GM19438 (cell line): ENCODE results near the gene SF3A2.
"Not testable (repeated sequence)": the region's sequence is repeated elsewhere in the genome, so short reads cannot be mapped to it uniquely, and the experiment has no call there.

Source experiments
- ATAC-seq: cut with Tn5 transposase; IDR thresholded peaks from one replicate; pipeline ENCODE4 v1.9.1; 2021; ENCODE audit warnings: low read depth; ENCODE audit not compliant: unreplicated experiment

Gene SF3A2

GRCh38 chr19:2271234-2272103 is 34.8 kb downstream of the SF3A2 start:
- no peak for ATAC-seq

GRCh38 chr19:2273356-2274184 is 36.9 kb downstream of the SF3A2 start:
- ATAC-seq = no peak

- ATAC-seq = no peak
These were observed 37.6 kb downstream of the SF3A2 start for GRCh38 chr19:2274185-2274711.

GRCh38 chr19:2274931-2275535 is 38.4 kb downstream of the SF3A2 start:
- ATAC-seq = no peak

GRCh38 chr19:2275588-2276428 is 39.2 kb downstream of the SF3A2 start:
- no peak for ATAC-seq

- ATAC-seq = no peak
These were observed 39.9 kb downstream of the SF3A2 start for GRCh38 chr19:2276429-2276986.

GRCh38 chr19:2277138-2277537 is 40.5 kb downstream of the SF3A2 start:
- ATAC-seq = no peak

- no peak for ATAC-seq
These were observed 42.0 kb downstream of the SF3A2 start for GRCh38 chr19:2278459-2279158.

- ATAC-seq = no peak
These were observed 44.1 kb downstream of the SF3A2 start for GRCh38 chr19:2280633-2281264.

GRCh38 chr19:2281265-2282061 is 44.8 kb downstream of the SF3A2 start:
- ATAC-seq = not testable (repeated sequence)

- no peak for ATAC-seq
These were observed 45.6 kb downstream of the SF3A2 start, which contains the start of gene PEAK3 for GRCh38 chr19:2282062-2282861. PEAK3 (minus strand) TSS chr19:2282175; CDS start chr19:2280931, 1,244 bp downstream.

GRCh38 chr19:2282862-2283237 is 46.2 kb downstream of the SF3A2 start:
- no peak for ATAC-seq

- no peak for ATAC-seq
These were observed 47.3 kb downstream of the SF3A2 start for GRCh38 chr19:2283835-2284507.

GRCh38 chr19:2286402-2287140 is 49.9 kb downstream of the SF3A2 start:
- ATAC-seq = no peak

GRCh38 chr19:2287585-2288337 is 51.1 kb downstream of the SF3A2 start:
- ATAC-seq = no peak
